ENCODE results near the gene RAB30.
A peak's percentile ranks its signal among the peaks of the same experiment; 100 is the strongest.

Gene RAB30

GRCh38 chr11:83039566-83039965 lies 32.1 kb downstream of the RAB30 start:
- TF ChIP-seq CTCF (IDR thresholded peaks at IDR 0.05; ENCODE audit: low read depth, low read length) (no peak), EZH2phosphoT487 (IDR thresholded peaks at IDR 0.05; ENCODE audit: low read depth) (no peak)
- Histone ChIP-seq H3K4me1 (ENCODE audit: low read length) (peaks cover 48% of the 10 kb centered on the region), H2AFZ (ENCODE audit: low read depth, low read length) (no peak overlapping the region), H3K27me3 (ENCODE audit: low read depth, low read length) (no peaks in the 10 kb centered on the region), H3K79me2 (ENCODE audit: low read length) (peaks cover 100% of the 10 kb centered on the region), H3K4me3 (ENCODE audit: low read length) (no peak overlapping the region), H3K9ac (ENCODE audit: low read length) (no peak overlapping the region), H3K4me2 (ENCODE audit: low read length) (no peak overlapping the region), H3K9me3 (ENCODE audit: insufficient read depth, low read length) (no peaks in the 10 kb centered on the region), H3K27ac (ENCODE audit: low read length) (no peak overlapping the region), H4K20me1 (ENCODE audit: insufficient read depth, low read length) (peaks cover 98% of the 10 kb centered on the region), H3K36me3 (replicated peaks; ENCODE audit: low read depth, low read length) (peaks cover 42% of the 10 kb centered on the region)

- H3K9ac ChIP-seq (ENCODE audit: low read length): no peak overlapping the region
- H3K27ac ChIP-seq (ENCODE audit: low read length): no peak overlapping the region
- H3K36me3 ChIP-seq (replicated peaks; ENCODE audit: low read depth, low read length): peaks cover 34% of the 10 kb centered on the region
- H3K9me3 ChIP-seq (ENCODE audit: insufficient read depth, low read length): no peaks in the 10 kb centered on the region
- TF ChIP-seq CTCF (IDR thresholded peaks at IDR 0.05; ENCODE audit: low read depth, low read length) (no peak), EZH2phosphoT487 (IDR thresholded peaks at IDR 0.05; ENCODE audit: low read depth) (no peak)
- no peaks in the 10 kb centered on the region for H3K27me3 ChIP-seq (ENCODE audit: low read depth, low read length)
- H3K4me2 ChIP-seq (ENCODE audit: low read length): no peak overlapping the region
- H4K20me1 ChIP-seq (ENCODE audit: insufficient read depth, low read length): peaks cover 98% of the 10 kb centered on the region
- H3K79me2 ChIP-seq (ENCODE audit: low read length): peaks cover 100% of the 10 kb centered on the region
- no peak overlapping the region for H3K4me3 ChIP-seq (ENCODE audit: low read length)
- H3K4me1 ChIP-seq (ENCODE audit: low read length): peaks cover 43% of the 10 kb centered on the region
- no peak overlapping the region for H2AFZ ChIP-seq (ENCODE audit: low read depth, low read length)
Measured at GRCh38 chr11:83037877-83038276, 33.8 kb downstream of the RAB30 start.

- peaks cover 100% of the 10 kb centered on the region for H3K79me2 ChIP-seq (ENCODE audit: low read length)
- H3K4me2 ChIP-seq (ENCODE audit: low read length): no peak overlapping the region
- H3K9me3 ChIP-seq (ENCODE audit: insufficient read depth, low read length): no peaks in the 10 kb centered on the region
- no peak overlapping the region for H2AFZ ChIP-seq (ENCODE audit: low read depth, low read length)
- no peak overlapping the region for H3K9ac ChIP-seq (ENCODE audit: low read length)
- no peak for TF ChIP-seq EZH2phosphoT487 (IDR thresholded peaks at IDR 0.05; ENCODE audit: low read depth)
- TF ChIP-seq CTCF (IDR thresholded peaks at IDR 0.05; ENCODE audit: low read depth, low read length): no peak
- H3K4me1 ChIP-seq (ENCODE audit: low read length): peaks cover 38% of the 10 kb centered on the region
- peaks cover 98% of the 10 kb centered on the region for H4K20me1 ChIP-seq (ENCODE audit: insufficient read depth, low read length)
- peaks cover 39% of the 10 kb centered on the region for H3K36me3 ChIP-seq (replicated peaks; ENCODE audit: low read depth, low read length)
- H3K27me3 ChIP-seq (ENCODE audit: low read depth, low read length): no peaks in the 10 kb centered on the region
- H3K4me3 ChIP-seq (ENCODE audit: low read length): no peak overlapping the region
- no peak overlapping the region for H3K27ac ChIP-seq (ENCODE audit: low read length)
Measured at GRCh38 chr11:83036701-83037100, 35.0 kb downstream of the RAB30 start.

- H3K79me2 ChIP-seq (ENCODE audit: low read length): peaks cover 100% of the 10 kb centered on the region
- no peak overlapping the region for H3K4me3 ChIP-seq (ENCODE audit: low read length)
- peak overlapping the region; percentile 13 for H3K27ac ChIP-seq (ENCODE audit: low read length)
- H3K9me3 ChIP-seq (ENCODE audit: insufficient read depth, low read length): no peaks in the 10 kb centered on the region
- peaks cover 97% of the 10 kb centered on the region for H4K20me1 ChIP-seq (ENCODE audit: insufficient read depth, low read length)
- peak overlapping the region; percentile 41 for H3K4me2 ChIP-seq (ENCODE audit: low read length)
- peaks cover 38% of the 10 kb centered on the region for H3K4me1 ChIP-seq (ENCODE audit: low read length)
- H3K9ac ChIP-seq (ENCODE audit: low read length): no peak overlapping the region
- TF ChIP-seq CTCF (IDR thresholded peaks at IDR 0.05; ENCODE audit: low read depth, low read length): no peak
- TF ChIP-seq EZH2phosphoT487 (IDR thresholded peaks at IDR 0.05; ENCODE audit: low read depth): no peak
- peaks cover 47% of the 10 kb centered on the region for H3K36me3 ChIP-seq (replicated peaks; ENCODE audit: low read depth, low read length)
- H3K27me3 ChIP-seq (ENCODE audit: low read depth, low read length): no peaks in the 10 kb centered on the region
- no peak overlapping the region for H2AFZ ChIP-seq (ENCODE audit: low read depth, low read length)
Measured at GRCh38 chr11:83035070-83035854, 36.4 kb downstream of the RAB30 start.
